GM13977 (cell line): ENCODE data around the gene BICC1.

Source experiments
- DNase-seq: peaks from one replicate; pipeline ENCODE4 v3.0.0; 2012; ENCODE audit warnings: low spot score
- CTCF ChIP-seq: IDR thresholded peaks from 2 replicates; pipeline ENCODE4 v1.5.1; 2012; ENCODE audit warnings: mild to moderate bottlenecking, control low read depth; ENCODE audit not compliant: insufficient read depth; ENCODE audit errors: extremely low read depth, missing control alignments
- in situ Hi-C: fragments of 300-500 bp; cut with MboI; formaldehyde crosslinking; loops from one replicate; pipeline ENCODE4 v1.12.0; 2022; ENCODE audit warnings: low sequenced_read_pairs, low pct_unique_long_range_greater_than_20kb, mixed read lengths, inconsistent platforms; ENCODE audit not compliant: unreplicated experiment

BICC1 gene

GRCh38 chr10:58747687-58748086 lies 235.0 kb downstream of the BICC1 start:
- no peak for DNase-seq
- in situ Hi-C loops, result no loop called here
- TF ChIP-seq CTCF, result no peak

- no peak for DNase-seq
- no peak for TF ChIP-seq CTCF
- in situ Hi-C loops, result no loop called here
These were observed 240.0 kb downstream of the BICC1 start for GRCh38 chr10:58752665-58753064.

DNA sequence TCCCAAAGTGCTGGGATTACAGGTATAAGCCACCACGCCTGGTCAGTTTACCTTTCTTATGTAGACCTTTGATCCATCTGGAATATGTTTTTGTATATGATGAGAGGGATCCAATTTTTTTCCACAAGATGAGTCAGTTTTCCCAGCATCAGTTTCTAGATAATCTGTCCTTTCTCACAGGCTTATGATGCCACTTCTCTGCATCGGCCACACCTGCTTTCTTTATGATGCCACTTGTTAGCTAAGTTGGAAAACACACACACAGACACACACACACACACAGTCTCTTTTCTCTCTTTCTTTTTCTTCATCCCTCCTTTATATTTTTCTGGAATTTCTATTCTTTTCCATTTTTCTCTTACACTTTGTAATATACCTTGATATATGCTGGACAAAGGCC lies 240.8 kb downstream of the BICC1 start:
- DNase-seq, result no peak
- in situ Hi-C loops, result no loop called here
- TF ChIP-seq CTCF, result no peak

DNA sequence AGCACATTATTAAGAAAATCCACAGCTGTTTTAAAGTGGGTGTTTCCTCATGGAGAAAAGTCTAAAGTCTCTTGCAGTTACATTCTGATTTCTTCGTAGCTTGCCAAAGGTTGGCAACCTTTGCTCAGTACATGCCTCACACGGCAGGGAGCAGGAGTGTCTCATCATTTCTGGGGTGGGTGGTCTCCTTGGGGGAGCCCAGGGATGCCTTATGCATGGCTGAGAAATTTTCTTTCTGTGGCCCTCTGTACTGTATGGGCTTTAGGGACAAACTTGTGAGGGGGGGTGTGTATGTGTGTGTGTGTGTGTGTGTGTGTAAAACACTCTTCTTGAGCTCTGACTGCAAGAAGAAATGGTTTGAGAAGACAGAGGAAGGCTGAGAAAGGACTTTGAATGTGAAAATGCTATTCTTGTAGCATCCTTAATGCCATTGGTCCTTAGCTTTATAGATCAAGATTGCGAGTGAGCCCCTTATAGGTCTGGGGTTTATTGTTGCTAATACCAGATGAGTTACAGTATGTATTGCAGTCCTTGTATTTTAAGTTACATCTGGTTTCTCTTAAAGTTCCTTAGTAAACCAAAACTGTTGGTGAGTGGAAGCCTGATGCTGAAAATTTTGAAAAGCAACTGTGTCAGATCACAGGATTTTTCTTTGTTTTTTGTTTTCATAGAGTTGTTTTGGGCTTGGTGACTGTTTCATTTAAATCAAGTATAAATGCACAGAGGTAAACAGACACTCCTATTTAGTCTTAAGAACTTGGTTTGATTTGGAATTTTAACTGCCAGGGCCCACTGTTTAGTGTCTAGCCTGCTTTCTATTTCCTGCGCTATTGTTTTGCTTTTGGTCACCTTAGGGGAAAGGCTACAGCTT lies 242.0 kb downstream of the BICC1 start:
- in situ Hi-C loops, result no loop called here
- TF ChIP-seq CTCF, result no peak
- no peak for DNase-seq

GRCh38 chr10:58755340-58755610 lies 242.6 kb downstream of the BICC1 start:
- TF ChIP-seq CTCF, result no peak
- in situ Hi-C loops, result no loop called here
- no peak for DNase-seq

DNA sequence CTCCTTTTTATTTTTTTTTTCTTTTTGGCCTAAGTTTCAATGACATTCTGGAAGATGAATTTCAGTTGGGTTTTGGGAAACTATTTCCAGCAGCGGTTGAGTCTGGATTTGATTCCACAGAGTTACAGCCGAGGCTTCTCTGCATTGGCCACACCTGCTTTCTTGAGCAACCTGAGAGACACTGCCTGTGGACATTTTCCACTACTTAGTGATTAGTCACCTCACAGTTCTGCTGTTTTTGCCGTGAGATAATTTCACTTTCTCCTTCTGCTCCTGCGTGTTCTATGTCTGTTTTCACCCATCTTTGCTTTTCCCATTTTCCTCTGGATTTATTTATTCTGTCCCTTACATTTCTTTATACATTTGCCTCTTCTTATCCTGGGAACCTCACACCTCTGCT lies 243.0 kb downstream of the BICC1 start:
- TF ChIP-seq CTCF, result no peak
- in situ Hi-C loops, result no loop called here
- DNase-seq, result no peak
